Mesothelial cell of epicardium (in vitro differentiated cells): ENCODE results near the gene CDC23. TPM values are rescaled to one million over a fixed set of nuclear protein-coding genes. Genes with fewer than 3 reads are reported as not detected.

Experiments used
- DNase-seq, 2 experiments: peaks; one replicate each; pipeline ENCODE4 v3.0.0; 2021; ENCODE audit warnings: low spot score in 2 of 2; ENCODE audit not compliant: unreplicated experiment in 2 of 2
- H3K27ac Mint-ChIP-seq: 2 replicates; pipeline ENCODE4 v1.8.0; 2021; ENCODE audit warnings: mixed read lengths
- H3K27me3 Mint-ChIP-seq: 2 replicates; pipeline ENCODE4 v1.8.0; 2021; ENCODE audit warnings: low read depth, mixed read lengths
- H3K36me3 Mint-ChIP-seq: 2 replicates; pipeline ENCODE4 v1.8.0; 2021; ENCODE audit warnings: mixed read lengths
- H3K4me1 Mint-ChIP-seq: 2 replicates; pipeline ENCODE4 v1.8.0; 2021; ENCODE audit warnings: mixed read lengths
- H3K4me3 Mint-ChIP-seq: 2 replicates; pipeline ENCODE4 v1.8.0; 2021; ENCODE audit warnings: mild to moderate bottlenecking, moderate library complexity, mixed read lengths
- H3K9me3 Mint-ChIP-seq: 2 replicates; pipeline ENCODE4 v1.8.0; 2021; ENCODE audit warnings: mixed read lengths
- total RNA-seq: library from RNA; stranded (reverse); gene quantifications from 3 replicates; pipeline ENCODE4 v1.2.1, GENCODE V29; 2021
- TF ChIP-seq, protein P1 (sequence below): fragments of 200-600 bp; sonication (generic); IDR thresholded peaks from one replicate; pipeline ENCODE4 v1.5.0; 2021; ENCODE audit warnings: antibody characterized with exemption; ENCODE audit not compliant: unreplicated experiment

The CDC23 gene
- total RNA-seq, 1 donor from 2014 or later: 39.0 TPM

DNA sequence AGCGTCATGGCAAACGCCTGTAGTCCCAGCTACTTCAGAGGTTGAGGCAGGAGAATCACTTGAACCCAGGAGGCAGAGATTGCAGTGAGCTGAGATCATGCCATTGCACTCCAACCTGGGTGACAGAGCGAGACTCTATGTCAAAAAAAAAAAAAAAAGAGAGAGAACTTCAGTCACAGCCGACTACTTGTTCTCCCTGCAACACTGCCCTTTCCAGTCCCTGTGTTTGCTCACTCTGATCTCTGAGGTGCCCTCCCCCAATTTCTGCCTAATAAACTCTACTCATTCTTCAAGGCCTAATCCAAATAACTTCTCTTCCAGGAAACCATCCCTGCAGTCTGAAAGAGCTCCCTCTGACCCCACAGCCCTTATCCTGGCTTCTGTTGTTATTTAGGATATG, 33.2 kb upstream of the CDC23 start:
- Mint-ChIP-seq H3K9me3 (no peaks in the 10 kb centered on the region), H3K27ac (no peak overlapping the region), H3K27me3 (peaks cover 40% of the 10 kb centered on the region), H3K4me3 (no peak overlapping the region), H3K4me1 (peaks cover 4% of the 10 kb centered on the region), H3K36me3 (no peaks in the 10 kb centered on the region)
- DNase-seq: no peak
- TF ChIP-seq, protein P1, sequence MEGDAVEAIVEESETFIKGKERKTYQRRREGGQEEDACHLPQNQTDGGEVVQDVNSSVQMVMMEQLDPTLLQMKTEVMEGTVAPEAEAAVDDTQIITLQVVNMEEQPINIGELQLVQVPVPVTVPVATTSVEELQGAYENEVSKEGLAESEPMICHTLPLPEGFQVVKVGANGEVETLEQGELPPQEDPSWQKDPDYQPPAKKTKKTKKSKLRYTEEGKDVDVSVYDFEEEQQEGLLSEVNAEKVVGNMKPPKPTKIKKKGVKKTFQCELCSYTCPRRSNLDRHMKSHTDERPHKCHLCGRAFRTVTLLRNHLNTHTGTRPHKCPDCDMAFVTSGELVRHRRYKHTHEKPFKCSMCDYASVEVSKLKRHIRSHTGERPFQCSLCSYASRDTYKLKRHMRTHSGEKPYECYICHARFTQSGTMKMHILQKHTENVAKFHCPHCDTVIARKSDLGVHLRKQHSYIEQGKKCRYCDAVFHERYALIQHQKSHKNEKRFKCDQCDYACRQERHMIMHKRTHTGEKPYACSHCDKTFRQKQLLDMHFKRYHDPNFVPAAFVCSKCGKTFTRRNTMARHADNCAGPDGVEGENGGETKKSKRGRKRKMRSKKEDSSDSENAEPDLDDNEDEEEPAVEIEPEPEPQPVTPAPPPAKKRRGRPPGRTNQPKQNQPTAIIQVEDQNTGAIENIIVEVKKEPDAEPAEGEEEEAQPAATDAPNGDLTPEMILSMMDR: no peak

DNA sequence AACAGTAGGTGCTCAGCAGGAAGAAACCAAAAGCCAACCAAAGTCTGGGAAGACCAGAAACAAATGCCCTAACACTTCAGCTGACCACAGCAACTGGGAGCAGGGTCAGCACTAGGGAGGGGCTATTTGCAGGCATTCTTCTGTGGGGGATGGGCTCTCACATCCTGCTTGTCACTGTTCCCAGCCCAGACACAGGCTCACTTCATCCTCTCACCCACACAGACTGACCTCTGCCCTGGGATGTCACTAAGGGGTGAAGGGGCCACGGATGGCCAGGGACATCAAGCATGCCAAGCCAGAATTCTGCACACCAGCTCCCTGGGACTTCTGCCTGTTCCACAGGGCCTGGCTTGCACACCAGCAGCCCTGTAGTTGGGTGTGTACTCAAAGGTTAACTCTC, 32.6 kb upstream of the CDC23 start:
- Mint-ChIP-seq H3K4me3 (no peak overlapping the region), H3K27ac (no peak overlapping the region), H3K4me1 (peaks cover 4% of the 10 kb centered on the region), H3K36me3 (no peaks in the 10 kb centered on the region), H3K27me3 (peaks cover 46% of the 10 kb centered on the region), H3K9me3 (no peaks in the 10 kb centered on the region)
- DNase-seq: no peak
- TF ChIP-seq, protein P1: no peak

DNA sequence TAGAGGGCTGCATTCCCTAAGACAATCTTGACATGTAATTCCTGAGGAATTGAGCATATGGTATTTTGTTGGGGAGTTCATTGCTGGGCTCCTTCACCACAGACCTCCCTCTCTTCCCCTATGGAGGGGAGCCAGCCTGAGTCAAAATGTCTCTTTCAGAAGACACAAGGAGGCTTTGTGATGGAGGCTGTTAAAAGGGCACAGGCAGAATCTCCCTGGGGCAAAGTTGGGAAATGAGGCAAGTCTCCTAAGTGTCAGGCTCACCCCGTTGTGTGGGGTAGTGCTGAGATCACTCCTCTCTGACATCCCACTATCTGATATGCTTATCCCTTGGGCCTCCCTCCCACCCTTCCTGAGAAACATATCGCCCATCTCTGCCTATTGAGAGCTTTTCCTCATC, 30.7 kb upstream of the CDC23 start:
- Mint-ChIP-seq H3K27ac (no peak overlapping the region), H3K9me3 (no peaks in the 10 kb centered on the region), H3K36me3 (no peaks in the 10 kb centered on the region), H3K27me3 (peaks cover 60% of the 10 kb centered on the region), H3K4me1 (peaks cover 4% of the 10 kb centered on the region), H3K4me3 (no peak overlapping the region)
- TF ChIP-seq, protein P1: no peak
- DNase-seq: no peak

GRCh38 chr5:138241688-138242571, 28.8 kb upstream of the CDC23 start:
- Mint-ChIP-seq H3K27ac (no peak overlapping the region), H3K9me3 (no peaks in the 10 kb centered on the region), H3K36me3 (no peaks in the 10 kb centered on the region), H3K27me3 (peaks cover 67% of the 10 kb centered on the region), H3K4me1 (peaks cover 4% of the 10 kb centered on the region), H3K4me3 (peak overlapping the region; percentile 53)
- TF ChIP-seq, protein P1: no peak
- DNase-seq: peak in 1 of 2 experiments; percentile 45

- Mint-ChIP-seq H3K27me3 (peaks cover 76% of the 10 kb centered on the region), H3K4me3 (no peak overlapping the region), H3K4me1 (peaks cover 4% of the 10 kb centered on the region), H3K27ac (no peak overlapping the region), H3K36me3 (no peaks in the 10 kb centered on the region), H3K9me3 (no peaks in the 10 kb centered on the region)
- no peak for DNase-seq
- TF ChIP-seq, protein P1: no peak
These were observed 27.7 kb upstream of the CDC23 start for GRCh38 chr5:138240650-138241385.
